ENCODE measurements around the gene CFC1B. TPM values are rescaled to one million over a fixed set of nuclear protein-coding genes. Genes with fewer than 3 reads are reported as not detected.

Gene CFC1B
- total RNA-seq, 1 donor from 2014 or later = not detected

Small RNA genes lying within 50 kb of the gene (small RNA-seq; reads per million reads assigned to genes)
- gene RF00017 (not detected), gene RNU6-473P (not detected)

Other genes with a start within 250 kb of the CFC1B start
- gene IMP4, start 178.3 kb upstream of the CFC1B start, total RNA-seq = 88.4 TPM
- gene PTPN18, start 165.2 kb upstream of the CFC1B start, total RNA-seq = 26.0 TPM
- not detected for gene POTEI, start 11.9 kb upstream of the CFC1B start, total RNA-seq
- not detected for gene CFC1, start 78.4 kb downstream of the CFC1B start, total RNA-seq
- gene POTEJ, start 90.2 kb downstream of the CFC1B start, total RNA-seq = not detected
- gene GPR148, start 207.8 kb downstream of the CFC1B start, total RNA-seq = not detected
- not detected for gene AMER3, start 234.3 kb downstream of the CFC1B start, total RNA-seq

Measured in vagina (tissue), 1 donor.